Type B pancreatic cell (in vitro differentiated cells): ENCODE results near the gene TTF1. TPM values are rescaled to one million over a fixed set of nuclear protein-coding genes. Genes with fewer than 3 reads are reported as not detected.

ENCODE experiments used
- DNase-seq: peaks from one replicate; pipeline ENCODE4 v3.0.0; 2021; ENCODE audit warnings: mixed read lengths; ENCODE audit not compliant: unreplicated experiment; ENCODE audit errors: extremely low spot score
- H3K27ac Mint-ChIP-seq: 2 replicates; pipeline ENCODE4 v1.8.0; 2021; ENCODE audit warnings: mild to moderate bottlenecking, mixed read lengths
- H3K27me3 Mint-ChIP-seq: 2 replicates; pipeline ENCODE4 v1.8.0; 2021; ENCODE audit warnings: mixed read lengths
- H3K36me3 Mint-ChIP-seq: 2 replicates; pipeline ENCODE4 v1.8.0; 2021; ENCODE audit warnings: mixed read lengths
- H3K4me1 Mint-ChIP-seq: one replicate; pipeline ENCODE4 v1.8.0; 2021; ENCODE audit warnings: mixed read lengths; ENCODE audit not compliant: unreplicated experiment
- H3K4me3 Mint-ChIP-seq: 2 replicates; pipeline ENCODE4 v1.8.0; 2021; ENCODE audit warnings: mild to moderate bottlenecking, mixed read lengths
- H3K9me3 Mint-ChIP-seq: 2 replicates; pipeline ENCODE4 v1.8.0; 2021; ENCODE audit warnings: mixed read lengths
- CTCF ChIP-seq: fragments of 200-600 bp; sonication (generic); conservative IDR thresholded peaks from 2 replicates; pipeline ENCODE4 v1.5.0; 2021; ENCODE audit warnings: antibody characterized with exemption, mild to moderate bottlenecking
- long read RNA-seq: library from polyadenylated mRNA; unstranded; transcript quantifications from one replicate; pipeline ENCODE4 v2.0.0, GENCODE V29; 2020
- total RNA-seq: library from RNA; stranded (reverse); gene quantifications from 2 replicates; pipeline ENCODE4 v1.2.1, GENCODE V29; 2021; ENCODE audit warnings: low replicate concordance

The TTF1 gene
- total RNA-seq = 13.1 and 18.6 TPM in 2 replicates
- long read RNA-seq, partial matches to known transcripts = 4 of 8 reads
- long read RNA-seq, other reads (novel, unspliced or antisense) = 2 of 8 reads

- H3K36me3 Mint-ChIP-seq = peaks cover 14% of the 10 kb centered on the region
- H3K27me3 Mint-ChIP-seq = peaks cover 33% of the 10 kb centered on the region
- H3K4me1 Mint-ChIP-seq = peaks cover 29% of the 10 kb centered on the region
- DNase-seq = peak; percentile 89
- TF ChIP-seq CTCF = no peak
- peak within 1 kb of the TSS; percentile 89 for H3K4me3 Mint-ChIP-seq
- H3K9me3 Mint-ChIP-seq = no peaks in the 10 kb centered on the region
- peak within 1 kb of the TSS; percentile 82 for H3K27ac Mint-ChIP-seq
Observed at GRCh38 chr9:132406554-132407122, at the start of gene TTF1. Gene TTF1, minus strand, starts transcription at chr9:132406840. Its CDS starts 4,019 bp downstream, at chr9:132402821.

GRCh38 chr9:132456241-132456640, 49.6 kb upstream of the TTF1 start:
- H3K9me3 Mint-ChIP-seq = no peaks in the 10 kb centered on the region
- DNase-seq = no peak
- H3K36me3 Mint-ChIP-seq = no peaks in the 10 kb centered on the region
- H3K27ac Mint-ChIP-seq = no peak overlapping the region
- no peak for TF ChIP-seq CTCF
- no peak overlapping the region for H3K4me3 Mint-ChIP-seq
- peaks cover 53% of the 10 kb centered on the region for H3K27me3 Mint-ChIP-seq
- peaks cover 11% of the 10 kb centered on the region for H3K4me1 Mint-ChIP-seq

- no peak overlapping the region for H3K4me3 Mint-ChIP-seq
Observed at GRCh38 chr9:132451276-132451675, 44.6 kb upstream of the TTF1 start.

GRCh38 chr9:132447902-132448301, 41.3 kb upstream of the TTF1 start:
- Mint-ChIP-seq H3K4me3 (no peak overlapping the region), H3K27ac (no peak overlapping the region), H3K4me1 (no peaks in the 10 kb centered on the region), H3K27me3 (peaks cover 61% of the 10 kb centered on the region), H3K9me3 (no peaks in the 10 kb centered on the region), H3K36me3 (no peaks in the 10 kb centered on the region)
- no peak for DNase-seq
- TF ChIP-seq CTCF = no peak

More at GRCh38 chr9:132451276-132451675, 44.6 kb upstream of the TTF1 start:
- H3K27ac Mint-ChIP-seq = no peak overlapping the region
- H3K36me3 Mint-ChIP-seq = no peaks in the 10 kb centered on the region
- no peaks in the 10 kb centered on the region for H3K9me3 Mint-ChIP-seq
- no peak for DNase-seq
- H3K27me3 Mint-ChIP-seq = peaks cover 74% of the 10 kb centered on the region
- no peaks in the 10 kb centered on the region for H3K4me1 Mint-ChIP-seq
- TF ChIP-seq CTCF = no peak

GRCh38 chr9:132447346-132447745, 40.7 kb upstream of the TTF1 start:
- Mint-ChIP-seq H3K4me1 (no peaks in the 10 kb centered on the region), H3K27me3 (peaks cover 59% of the 10 kb centered on the region), H3K36me3 (no peaks in the 10 kb centered on the region), H3K9me3 (no peaks in the 10 kb centered on the region), H3K27ac (no peak overlapping the region), H3K4me3 (no peak overlapping the region)
- TF ChIP-seq CTCF = peak; percentile 71
- DNase-seq = no peak
